K562 (cell line): ENCODE data around the gene CA7. TPM values are rescaled to one million over a fixed set of nuclear protein-coding genes. Genes with fewer than 3 reads are reported as not detected.

ENCODE experiments used
- CHCHD3 ChIP-seq: fragments of 250-450 bp; sonication (Bioruptor Pico); IDR thresholded peaks from 2 replicates; pipeline ENCODE4 v2.1.2; 2022; ENCODE audit warnings: mild to moderate bottlenecking
- CHD2 ChIP-seq: IDR thresholded peaks from 2 replicates; pipeline ENCODE4 v1.6.1; 2011; ENCODE audit warnings: low read depth, low read length
- EP300 ChIP-seq: IDR thresholded peaks from 2 replicates; pipeline ENCODE4 v1.6.1; 2012; ENCODE audit warnings: low read length, improper control_type of control experiment
- NFIC ChIP-seq: fragments of 450-650 bp; IDR thresholded peaks from 2 replicates; pipeline ENCODE4 v1.6.1; 2017; ENCODE audit warnings: mild to moderate bottlenecking, inconsistent platforms
- NR4A1 ChIP-seq, 2 experiments: fragments of 250-450 bp in 1 of 2; fragments of 450-650 bp in 1 of 2; sonication (Bioruptor Pico) in 1 of 2; IDR thresholded peaks; 2 replicates each; pipeline versions ENCODE4 v1.4.0 to v1.6.1; 2016 to 2020; ENCODE audit warnings: mild to moderate bottlenecking in 2 of 2, missing compliant biosample characterization in 1 of 2, missing genetic modification characterization in 1 of 2, moderate library complexity in 1 of 2
- PHF20 ChIP-seq: fragments of 450-650 bp; IDR thresholded peaks from 2 replicates; pipeline ENCODE4 v1.6.1; 2018; ENCODE audit not compliant: partially characterized antibody
- POLR2A ChIP-seq: fragments of 450-650 bp; conservative IDR thresholded peaks from 2 replicates; pipeline ENCODE4 v1.6.1; 2016
- RAD21 ChIP-seq, 2 experiments: fragments of 250-450 bp in 1 of 2; fragments of 450-650 bp in 1 of 2; sonication (Bioruptor Pico) in 1 of 2; formaldehyde crosslinking in 1 of 2; IDR thresholded peaks in 1 of 2; conservative IDR thresholded peaks in 1 of 2; 2 replicates each; pipeline versions ENCODE4 v1.4.0 to v1.8.0; 2020 to 2022; ENCODE audit warnings: mild to moderate bottlenecking in 2 of 2, moderate library complexity in 1 of 2
- RAD51 ChIP-seq: fragments of 450-650 bp; IDR thresholded peaks from 2 replicates; pipeline ENCODE4 v1.7.1; 2016; ENCODE audit warnings: low read depth, mild to moderate bottlenecking, borderline replicate concordance
- polyA plus RNA-seq, 8 experiments: library from polyadenylated mRNA; depleted of rRNA in 4 of 8; stranded (reverse) in 5 of 8; unstranded in 3 of 8; fragments of >200 nt; fragmentation: Nextera tagmentation in 2 of 8; fragmentation: Illumina TruSeq in 1 of 8; extraction: Ambion mirVana in 2 of 8; extraction: Trizol in 1 of 8; gene quantifications; 2 replicates each; pipeline versions ENCODE4 v1.2.1 to v1.2.3, GENCODE V29; 2011 to 2014; ENCODE audit warnings: inconsistent platforms in 1 of 8, missing spikeins in 1 of 8
- total RNA-seq, 7 experiments: library from RNA; depleted of rRNA in 6 of 7; stranded (reverse); fragments of >200 nt in 6 of 7; fragmentation: Illumina TruSeq in 2 of 7; extraction: Trizol in 2 of 7; gene quantifications; 2 replicates each; pipeline versions ENCODE4 v1.2.1 to v1.2.3, GENCODE V29; 2011 to 2021; ENCODE audit warnings: low replicate concordance in 1 of 7
- TF ChIP-seq, protein P1 (sequence below): fragments of 450-650 bp; IDR thresholded peaks from 2 replicates; pipeline ENCODE4 v1.6.1; 2016; ENCODE audit warnings: missing biosample characterization, missing genetic modification characterization
- TF ChIP-seq, protein P2 (sequence below): sonication (generic); formaldehyde crosslinking; IDR thresholded peaks from 2 replicates; pipeline ENCODE4 v1.8.0; 2022; ENCODE audit warnings: missing genetic modification reagents, mild to moderate bottlenecking, borderline replicate concordance
- TF ChIP-seq, protein P3 (sequence below): sonication (generic); formaldehyde crosslinking; IDR thresholded peaks from 2 replicates; pipeline ENCODE4 v1.8.0; 2022; ENCODE audit warnings: missing genetic modification reagents, mild to moderate bottlenecking, moderate library complexity, borderline replicate concordance
- TF ChIP-seq, protein P4 (sequence below): sonication (generic); formaldehyde crosslinking; IDR thresholded peaks from 2 replicates; pipeline ENCODE4 v1.8.1; 2022; ENCODE audit warnings: missing genetic modification reagents
- TF ChIP-seq, protein P5 (sequence below): fragments of 450-650 bp; formaldehyde crosslinking; IDR thresholded peaks from 2 replicates; pipeline ENCODE4 v1.4.0; 2022; ENCODE audit warnings: mild to moderate bottlenecking, moderate library complexity
- TF ChIP-seq, protein P6 (sequence below): fragments of 450-650 bp; formaldehyde crosslinking; IDR thresholded peaks from 2 replicates; pipeline ENCODE4 v1.4.0; 2020; ENCODE audit warnings: mild to moderate bottlenecking, mixed read lengths

The CA7 gene
- total and polyA plus RNA-seq, 9 of the 15 experiments (the other 6 are each of a cell fraction or from before 2014, with no cell fraction given): 0.03 to 0.07 (median 0.05) TPM; not detected in 5

DNA sequence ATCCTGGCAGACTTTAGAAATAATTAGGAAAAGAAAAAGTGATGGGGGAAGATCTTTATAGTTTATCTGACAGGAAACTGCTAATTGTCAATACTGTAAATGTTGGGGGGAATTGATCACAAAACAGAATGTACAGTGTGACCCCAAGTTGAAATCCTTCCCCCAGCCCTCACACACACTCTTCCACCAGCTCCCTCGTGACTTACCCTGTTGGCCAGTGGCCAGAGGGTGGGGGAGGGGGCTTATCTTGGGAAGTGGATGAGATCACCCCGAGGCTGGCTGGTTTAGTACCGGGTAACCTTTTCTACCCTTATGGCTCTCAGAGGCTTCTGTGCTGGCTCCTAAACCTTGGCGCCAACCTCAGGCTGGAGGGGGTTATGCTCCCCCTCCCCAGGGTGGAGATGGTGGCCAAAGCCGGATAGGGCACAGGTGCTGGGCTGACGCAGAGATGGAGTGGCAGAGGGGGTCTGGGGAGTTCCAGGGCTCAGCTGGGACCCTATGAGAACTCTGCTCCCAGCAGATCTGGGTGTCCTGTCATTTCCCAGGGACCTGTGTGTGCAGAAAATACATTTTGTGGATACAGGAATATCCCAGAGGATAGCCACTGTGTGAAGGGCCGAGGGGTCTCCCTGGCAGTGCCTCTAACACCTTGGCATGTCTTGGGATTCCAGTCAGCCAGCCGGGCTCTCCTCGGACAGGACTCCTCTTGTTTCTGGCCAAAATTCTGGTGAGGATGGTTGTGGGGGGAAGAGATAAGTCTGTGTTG lies 55.9 kb downstream of the CA7 start (continued):
- TF ChIP-seq NFIC: peak; percentile 100
- TF ChIP-seq EP300: peak; percentile 89
- TF ChIP-seq, protein P1, sequence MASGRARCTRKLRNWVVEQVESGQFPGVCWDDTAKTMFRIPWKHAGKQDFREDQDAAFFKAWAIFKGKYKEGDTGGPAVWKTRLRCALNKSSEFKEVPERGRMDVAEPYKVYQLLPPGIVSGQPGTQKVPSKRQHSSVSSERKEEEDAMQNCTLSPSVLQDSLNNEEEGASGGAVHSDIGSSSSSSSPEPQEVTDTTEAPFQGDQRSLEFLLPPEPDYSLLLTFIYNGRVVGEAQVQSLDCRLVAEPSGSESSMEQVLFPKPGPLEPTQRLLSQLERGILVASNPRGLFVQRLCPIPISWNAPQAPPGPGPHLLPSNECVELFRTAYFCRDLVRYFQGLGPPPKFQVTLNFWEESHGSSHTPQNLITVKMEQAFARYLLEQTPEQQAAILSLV (tag): no peak
- TF ChIP-seq, protein P2, sequence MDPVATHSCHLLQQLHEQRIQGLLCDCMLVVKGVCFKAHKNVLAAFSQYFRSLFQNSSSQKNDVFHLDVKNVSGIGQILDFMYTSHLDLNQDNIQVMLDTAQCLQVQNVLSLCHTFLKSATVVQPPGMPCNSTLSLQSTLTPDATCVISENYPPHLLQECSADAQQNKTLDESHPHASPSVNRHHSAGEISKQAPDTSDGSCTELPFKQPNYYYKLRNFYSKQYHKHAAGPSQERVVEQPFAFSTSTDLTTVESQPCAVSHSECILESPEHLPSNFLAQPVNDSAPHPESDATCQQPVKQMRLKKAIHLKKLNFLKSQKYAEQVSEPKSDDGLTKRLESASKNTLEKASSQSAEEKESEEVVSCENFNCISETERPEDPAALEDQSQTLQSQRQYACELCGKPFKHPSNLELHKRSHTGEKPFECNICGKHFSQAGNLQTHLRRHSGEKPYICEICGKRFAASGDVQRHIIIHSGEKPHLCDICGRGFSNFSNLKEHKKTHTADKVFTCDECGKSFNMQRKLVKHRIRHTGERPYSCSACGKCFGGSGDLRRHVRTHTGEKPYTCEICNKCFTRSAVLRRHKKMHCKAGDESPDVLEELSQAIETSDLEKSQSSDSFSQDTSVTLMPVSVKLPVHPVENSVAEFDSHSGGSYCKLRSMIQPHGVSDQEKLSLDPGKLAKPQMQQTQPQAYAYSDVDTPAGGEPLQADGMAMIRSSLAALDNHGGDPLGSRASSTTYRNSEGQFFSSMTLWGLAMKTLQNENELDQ (CRISPR knock-in tag): no peak
- no peak for TF ChIP-seq NR4A1 (CRISPR knock-in tag; IDR thresholded peaks at IDR 0.05)
- TF ChIP-seq NR4A1 (tag; IDR thresholded peaks at IDR 0.05): peak; percentile 17; the same call in 1 of the 2 replicates
- TF ChIP-seq CHD2: peak; percentile 52
- TF ChIP-seq RAD21 (CRISPR knock-in tag; conservative IDR thresholded peaks at IDR 0.05 in 1 of 2, IDR thresholded peaks at IDR 0.05 in 1 of 2): peak; percentile 12 to 33; a peak in 2 of 4 replicates
- TF ChIP-seq, protein P3, sequence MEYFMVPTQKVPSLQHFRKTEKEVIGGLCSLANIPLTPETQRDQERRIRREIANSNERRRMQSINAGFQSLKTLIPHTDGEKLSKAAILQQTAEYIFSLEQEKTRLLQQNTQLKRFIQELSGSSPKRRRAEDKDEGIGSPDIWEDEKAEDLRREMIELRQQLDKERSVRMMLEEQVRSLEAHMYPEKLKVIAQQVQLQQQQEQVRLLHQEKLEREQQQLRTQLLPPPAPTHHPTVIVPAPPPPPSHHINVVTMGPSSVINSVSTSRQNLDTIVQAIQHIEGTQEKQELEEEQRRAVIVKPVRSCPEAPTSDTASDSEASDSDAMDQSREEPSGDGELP (CRISPR knock-in tag): peak; percentile 65; the same call in 1 of the 2 replicates
- peak; percentile 69 for TF ChIP-seq POLR2A
- TF ChIP-seq, protein P4, sequence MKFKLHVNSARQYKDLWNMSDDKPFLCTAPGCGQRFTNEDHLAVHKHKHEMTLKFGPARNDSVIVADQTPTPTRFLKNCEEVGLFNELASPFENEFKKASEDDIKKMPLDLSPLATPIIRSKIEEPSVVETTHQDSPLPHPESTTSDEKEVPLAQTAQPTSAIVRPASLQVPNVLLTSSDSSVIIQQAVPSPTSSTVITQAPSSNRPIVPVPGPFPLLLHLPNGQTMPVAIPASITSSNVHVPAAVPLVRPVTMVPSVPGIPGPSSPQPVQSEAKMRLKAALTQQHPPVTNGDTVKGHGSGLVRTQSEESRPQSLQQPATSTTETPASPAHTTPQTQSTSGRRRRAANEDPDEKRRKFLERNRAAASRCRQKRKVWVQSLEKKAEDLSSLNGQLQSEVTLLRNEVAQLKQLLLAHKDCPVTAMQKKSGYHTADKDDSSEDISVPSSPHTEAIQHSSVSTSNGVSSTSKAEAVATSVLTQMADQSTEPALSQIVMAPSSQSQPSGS: peak; percentile 47; the same call in 1 of the 2 replicates
- TF ChIP-seq RAD51: peak; percentile 84
- no peak for TF ChIP-seq PHF20
- TF ChIP-seq, protein P5, sequence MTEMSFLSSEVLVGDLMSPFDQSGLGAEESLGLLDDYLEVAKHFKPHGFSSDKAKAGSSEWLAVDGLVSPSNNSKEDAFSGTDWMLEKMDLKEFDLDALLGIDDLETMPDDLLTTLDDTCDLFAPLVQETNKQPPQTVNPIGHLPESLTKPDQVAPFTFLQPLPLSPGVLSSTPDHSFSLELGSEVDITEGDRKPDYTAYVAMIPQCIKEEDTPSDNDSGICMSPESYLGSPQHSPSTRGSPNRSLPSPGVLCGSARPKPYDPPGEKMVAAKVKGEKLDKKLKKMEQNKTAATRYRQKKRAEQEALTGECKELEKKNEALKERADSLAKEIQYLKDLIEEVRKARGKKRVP: 0 out of 2 replicates have a peak, but pooled peaks have one; percentile 2
- TF ChIP-seq, protein P6, sequence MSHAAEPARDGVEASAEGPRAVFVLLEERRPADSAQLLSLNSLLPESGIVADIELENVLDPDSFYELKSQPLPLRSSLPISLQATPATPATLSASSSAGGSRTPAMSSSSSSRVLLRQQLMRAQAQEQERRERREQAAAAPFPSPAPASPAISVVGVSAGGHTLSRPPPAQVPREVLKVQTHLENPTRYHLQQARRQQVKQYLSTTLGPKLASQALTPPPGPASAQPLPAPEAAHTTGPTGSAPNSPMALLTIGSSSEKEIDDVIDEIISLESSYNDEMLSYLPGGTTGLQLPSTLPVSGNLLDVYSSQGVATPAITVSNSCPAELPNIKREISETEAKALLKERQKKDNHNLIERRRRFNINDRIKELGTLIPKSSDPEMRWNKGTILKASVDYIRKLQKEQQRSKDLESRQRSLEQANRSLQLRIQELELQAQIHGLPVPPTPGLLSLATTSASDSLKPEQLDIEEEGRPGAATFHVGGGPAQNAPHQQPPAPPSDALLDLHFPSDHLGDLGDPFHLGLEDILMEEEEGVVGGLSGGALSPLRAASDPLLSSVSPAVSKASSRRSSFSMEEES (CRISPR knock-in tag): peak; percentile 88
- no peak for TF ChIP-seq CHCHD3
